A549 treated with DMSO at 1 μM for 4 hours (cell line): ENCODE measurements around the gene ATG3. TPM values are rescaled to one million over a fixed set of nuclear protein-coding genes. Genes with fewer than 3 reads are reported as not detected.

Source experiments
- total RNA-seq: library from RNA; stranded (reverse); fragments of 200-300 nt; extraction: Qiagen RNA extraction; gene quantifications from 5 replicates; pipeline ENCODE4 v1.2.3, GENCODE V29; 2022; ENCODE audit warnings: low read depth

The ATG3 gene
- 44.6 to 47.7 TPM (median 46.5 TPM) in 5 replicates for total RNA-seq

DNA sequence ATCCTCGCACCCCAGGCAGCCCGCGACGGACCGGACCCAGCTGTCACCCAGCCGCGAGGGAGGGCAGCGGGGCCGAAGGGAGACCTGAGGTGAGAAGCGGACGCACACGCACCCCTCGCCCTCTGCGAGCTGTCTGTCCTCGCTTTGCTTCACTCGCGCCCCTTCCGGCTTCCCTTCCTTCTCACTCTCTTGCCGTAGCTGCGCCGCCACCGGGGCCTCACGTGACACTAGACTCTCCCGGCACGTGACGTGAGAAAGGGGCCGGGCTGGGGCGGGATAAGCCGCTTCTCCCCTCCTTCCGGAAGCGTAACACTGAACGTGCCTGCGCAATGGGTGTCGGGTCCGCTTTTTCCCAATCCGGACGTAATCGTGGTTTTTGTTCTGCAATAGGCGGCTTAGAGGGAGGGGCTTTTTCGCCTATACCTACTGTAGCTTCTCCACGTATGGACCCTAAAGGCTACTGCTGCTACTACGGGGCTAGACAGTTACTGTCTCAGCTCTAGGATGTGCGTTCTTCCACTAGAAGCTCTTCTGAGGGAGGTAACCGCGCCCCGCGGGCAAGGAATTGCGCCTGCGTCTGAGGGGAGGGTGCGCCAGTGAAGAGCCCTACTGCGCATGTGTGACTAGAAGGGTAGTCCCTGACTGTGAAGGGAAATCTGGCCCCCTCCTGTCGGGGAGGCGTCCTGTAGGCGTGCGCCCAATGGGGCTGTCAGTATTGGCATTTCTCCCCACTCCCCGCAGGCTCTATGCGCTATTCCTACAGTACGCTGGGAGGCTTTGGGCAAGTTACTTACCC, at the start of gene ATG3, which contains the start of gene SLC35A5:
Gene ATG3, minus strand, starts transcription at position 229 of the 796 bp plus-strand sequence. CDS start 434 bp downstream, outside the sequence.
Gene SLC35A5, plus strand, starts transcription at position 312 of the 796 bp plus-strand sequence. CDS start 1,359 bp downstream, outside the sequence.

DNA sequence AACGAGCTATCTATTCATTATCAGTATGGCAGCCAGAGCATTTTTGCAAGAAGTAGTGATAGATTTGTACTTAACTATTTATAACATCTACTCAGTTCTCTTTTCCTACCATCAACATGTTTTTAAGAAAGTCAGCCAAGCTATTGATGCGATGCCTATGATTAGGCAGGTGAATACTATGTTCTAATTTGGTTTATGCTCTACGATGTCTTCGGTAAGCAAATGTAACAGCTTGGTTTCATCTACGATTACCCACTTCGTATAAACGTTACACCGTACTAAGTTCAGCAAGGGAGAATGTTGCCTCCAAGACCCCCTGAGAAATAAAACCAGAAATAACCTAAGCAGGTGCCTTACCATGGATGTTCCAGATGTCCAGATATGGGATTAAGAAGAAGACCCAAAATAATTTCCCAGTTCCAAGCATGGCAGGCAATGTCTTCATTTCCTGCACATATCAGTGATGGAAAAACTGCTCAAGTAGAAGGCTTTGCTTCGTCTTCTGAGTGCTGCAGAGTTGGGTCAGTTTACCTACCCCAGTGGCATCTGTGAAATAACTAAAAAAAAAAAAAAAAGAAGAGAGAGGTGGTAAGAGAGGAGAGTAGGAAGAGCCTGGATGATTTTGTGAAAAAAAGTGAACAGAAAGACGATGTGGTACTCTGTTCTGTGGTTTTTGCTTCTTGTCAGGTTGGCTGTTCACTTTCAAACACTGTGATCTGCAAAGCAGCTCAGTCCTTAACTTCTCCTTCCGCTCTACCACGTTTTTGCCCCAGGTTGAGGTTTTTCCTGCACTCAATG, 62.6 kb downstream of the ATG3 start, which contains the start of gene BTLA:
Gene BTLA, minus strand, starts transcription at position 559 of the 798 bp plus-strand sequence. Its CDS starts 114 bp downstream, at position 445.

Other genes starting within 250 kb of the ATG3 start
- gene CD200, start 228.8 kb downstream of the ATG3 start, total RNA-seq = not detected in 5 replicates
- 0.02 to 0.06 TPM in 2 of 5 replicates, not detected in the others for gene BTLA, start 62.5 kb downstream of the ATG3 start, total RNA-seq
- 12.0 to 20.6 TPM (median 17.1 TPM) in 5 replicates for gene SLC35A5, start 83 bp upstream of the ATG3 start, total RNA-seq
- 36.4 to 72.1 TPM (median 53.7 TPM) in 5 replicates for gene CCDC80, start 79.2 kb upstream of the ATG3 start, total RNA-seq